GM18520 (cell line): ENCODE results near the gene HDGFL2.

Experiments
- ATAC-seq: cut with Tn5 transposase; IDR thresholded peaks from one replicate; pipeline ENCODE4 v1.9.1; 2021; ENCODE audit not compliant: unreplicated experiment

Gene HDGFL2

GRCh38 chr19:4472174-4472974 lies at the start of gene HDGFL2:
TSS of gene HDGFL2 (plus strand) at chr19:4472297. CDS start at chr19:4472351, 54 bp downstream.
- no peak for ATAC-seq

GRCh38 chr19:4423416-4424126 lies 48.5 kb upstream of the HDGFL2 start:
- ATAC-seq: no peak

GRCh38 chr19:4425537-4425936 lies 46.6 kb upstream of the HDGFL2 start:
- no peak for ATAC-seq

- no peak for ATAC-seq
These were observed 43.6 kb upstream of the HDGFL2 start for GRCh38 chr19:4428326-4428975.

GRCh38 chr19:4429256-4429655 lies 42.8 kb upstream of the HDGFL2 start:
- ATAC-seq: no peak

GRCh38 chr19:4429771-4430171 lies 42.3 kb upstream of the HDGFL2 start:
- ATAC-seq: no peak

GRCh38 chr19:4430760-4431159 lies 41.3 kb upstream of the HDGFL2 start:
- no peak for ATAC-seq

- no peak for ATAC-seq
These were observed 40.8 kb upstream of the HDGFL2 start for GRCh38 chr19:4431296-4431695.

- ATAC-seq: no peak
These were observed 40.1 kb upstream of the HDGFL2 start for GRCh38 chr19:4431808-4432674.

- ATAC-seq: no peak
These were observed 39.1 kb upstream of the HDGFL2 start for GRCh38 chr19:4432918-4433506.

- no peak for ATAC-seq
These were observed 37.7 kb upstream of the HDGFL2 start for GRCh38 chr19:4434391-4434790.

- no peak for ATAC-seq
These were observed 35.9 kb upstream of the HDGFL2 start for GRCh38 chr19:4436231-4436630.

- ATAC-seq: no peak
These were observed 35.0 kb upstream of the HDGFL2 start for GRCh38 chr19:4437103-4437502.

- no peak for ATAC-seq
These were observed 32.9 kb upstream of the HDGFL2 start for GRCh38 chr19:4439243-4439642.

- ATAC-seq: no peak
These were observed 29.9 kb upstream of the HDGFL2 start for GRCh38 chr19:4441994-4442818.

- no peak for ATAC-seq
These were observed 29.3 kb upstream of the HDGFL2 start for GRCh38 chr19:4442819-4443146.

- no peak for ATAC-seq
These were observed 28.9 kb upstream of the HDGFL2 start for GRCh38 chr19:4443188-4443587.

GRCh38 chr19:4443966-4444764 lies 27.9 kb upstream of the HDGFL2 start:
- no peak for ATAC-seq
